Fibroblast of lung (primary cell): ENCODE measurements around the gene KRTAP5-2.

ENCODE experiments used
- CTCF ChIP-seq, 2 donors: IDR thresholded peaks in 1 of 2; conservative IDR thresholded peaks in 1 of 2; 1 replicate in 1 of 2; 2 replicates in 1 of 2; pipeline ENCODE4 v1.5.1; 2011 to 2012; ENCODE audit warnings: low read length in 2 of 2, control low read depth in 1 of 2, inconsistent platforms in 1 of 2, low read depth in 1 of 2, mild to moderate bottlenecking in 1 of 2
- EZH2 ChIP-seq: IDR thresholded peaks from 2 replicates; pipeline ENCODE4 v1.5.1; 2012; ENCODE audit warnings: low read length, control low read depth, mild to moderate bottlenecking; ENCODE audit errors: missing control alignments

GRCh38 chr11:1639666-1640065, 41.6 kb upstream of the KRTAP5-2 start:
- TF ChIP-seq CTCF (conservative IDR thresholded peaks at IDR 0.05 in 1 of 2, IDR thresholded peaks at IDR 0.05 in 1 of 2; ENCODE audit: low read depth in 1 of 2, low read length in 2 of 2): no peak
- no peak for TF ChIP-seq EZH2
